Measurements from ENCODE around the gene MIPEP.

Gene MIPEP

GRCh38 chr13:23752111-23753001 lies 136.8 kb downstream of the MIPEP start:
- H3K56ac ChIP-seq (ENCODE audit: low read length) = no peak overlapping the region
- WGBS (ENCODE audit: extremely low coverage, insufficient coverage, low lambda C conversion rate) = no CpG with 5 or more reads among the region's 1 CpG
- H2AK5ac ChIP-seq (ENCODE audit: low read length) = no peak overlapping the region

GRCh38 chr13:23751195-23751594 lies 138.0 kb downstream of the MIPEP start:
- Histone ChIP-seq H3K36me3 (ENCODE audit: control insufficient read depth, insufficient read depth, low read length) (no peaks in the 10 kb centered on the region), H2AK5ac (ENCODE audit: low read length) (no peak overlapping the region), H3K27me3 (ENCODE audit: insufficient read depth, low read length, poor library complexity) (no peaks in the 10 kb centered on the region), H3K23ac (ENCODE audit: low read length) (no peak overlapping the region), H2BK5ac (ENCODE audit: low read length) (no peak overlapping the region), H3K79me2 (ENCODE audit: control insufficient read depth, insufficient read depth, low read length) (no peaks in the 10 kb centered on the region), H3K18ac (ENCODE audit: low read length) (no peak overlapping the region), H3K79me1 (ENCODE audit: low read length) (no peaks in the 10 kb centered on the region), H2BK15ac (replicated peaks; ENCODE audit: low read depth) (no peak overlapping the region), H3K4me3 (ENCODE audit: low read length) (no peak overlapping the region), H4K5ac (ENCODE audit: low read length) (no peak overlapping the region), H2BK120ac (ENCODE audit: low read depth, low read length) (no peak overlapping the region), H3K4ac (ENCODE audit: low read depth, low read length) (no peak overlapping the region), H3K9ac (ENCODE audit: low read length) (no peak overlapping the region), H3K4me1 (ENCODE audit: control insufficient read depth, low read depth, low read length) (peaks cover 2% of the 10 kb centered on the region), H3K4me2 (ENCODE audit: low read length) (no peak overlapping the region), H4K8ac (ENCODE audit: low read depth, low read length) (no peak overlapping the region), H3K56ac (ENCODE audit: low read length) (no peak overlapping the region), H3K27ac (ENCODE audit: low read depth, low read length) (no peak overlapping the region)
- DNase-seq = no peak
- no CpG with 5 or more reads among the region's 5 CpGs for WGBS (ENCODE audit: extremely low coverage, insufficient coverage, low lambda C conversion rate)

More at GRCh38 chr13:23752111-23753001, 136.8 kb downstream of the MIPEP start:
- H3K79me1 ChIP-seq (ENCODE audit: low read length) = no peaks in the 10 kb centered on the region
- H3K27me3 ChIP-seq (ENCODE audit: insufficient read depth, low read length, poor library complexity) = no peaks in the 10 kb centered on the region
- H3K23ac ChIP-seq (ENCODE audit: low read length) = no peak overlapping the region
- no peak for DNase-seq
- no peak overlapping the region for H3K4ac ChIP-seq (ENCODE audit: low read depth, low read length)
- H2BK15ac ChIP-seq (replicated peaks; ENCODE audit: low read depth) = no peak overlapping the region
- no peak overlapping the region for H3K9ac ChIP-seq (ENCODE audit: low read length)
- no peak overlapping the region for H2BK120ac ChIP-seq (ENCODE audit: low read depth, low read length)
- H4K8ac ChIP-seq (ENCODE audit: low read depth, low read length) = no peak overlapping the region
- H3K79me2 ChIP-seq (ENCODE audit: control insufficient read depth, insufficient read depth, low read length) = no peaks in the 10 kb centered on the region
- no peak overlapping the region for H2BK5ac ChIP-seq (ENCODE audit: low read length)
- H3K36me3 ChIP-seq (ENCODE audit: control insufficient read depth, insufficient read depth, low read length) = no peaks in the 10 kb centered on the region
- H3K4me2 ChIP-seq (ENCODE audit: low read length) = no peak overlapping the region
- peaks cover 2% of the 10 kb centered on the region for H3K4me1 ChIP-seq (ENCODE audit: control insufficient read depth, low read depth, low read length)
- no peak overlapping the region for H3K18ac ChIP-seq (ENCODE audit: low read length)
- no peak overlapping the region for H3K4me3 ChIP-seq (ENCODE audit: low read length)
- no peak overlapping the region for H3K27ac ChIP-seq (ENCODE audit: low read depth, low read length)
- no peak overlapping the region for H4K5ac ChIP-seq (ENCODE audit: low read length)

- no peak overlapping the region for H3K56ac ChIP-seq (ENCODE audit: low read length)
- no peak overlapping the region for H2AK5ac ChIP-seq (ENCODE audit: low read length)
- H3K27me3 ChIP-seq (ENCODE audit: insufficient read depth, low read length, poor library complexity) = no peaks in the 10 kb centered on the region
- peaks cover 2% of the 10 kb centered on the region for H3K4me1 ChIP-seq (ENCODE audit: control insufficient read depth, low read depth, low read length)
- no peak overlapping the region for H4K5ac ChIP-seq (ENCODE audit: low read length)
- H3K23ac ChIP-seq (ENCODE audit: low read length) = no peak overlapping the region
- H3K36me3 ChIP-seq (ENCODE audit: control insufficient read depth, insufficient read depth, low read length) = no peaks in the 10 kb centered on the region
- no peak overlapping the region for H3K4me2 ChIP-seq (ENCODE audit: low read length)
- no peak overlapping the region for H2BK15ac ChIP-seq (replicated peaks; ENCODE audit: low read depth)
- no peak for DNase-seq
- H2BK120ac ChIP-seq (ENCODE audit: low read depth, low read length) = no peak overlapping the region
- H3K9ac ChIP-seq (ENCODE audit: low read length) = no peak overlapping the region
- no peak overlapping the region for H3K4ac ChIP-seq (ENCODE audit: low read depth, low read length)
- no peaks in the 10 kb centered on the region for H3K79me1 ChIP-seq (ENCODE audit: low read length)
- no peak overlapping the region for H3K4me3 ChIP-seq (ENCODE audit: low read length)
- H2BK5ac ChIP-seq (ENCODE audit: low read length) = no peak overlapping the region
- WGBS (ENCODE audit: extremely low coverage, insufficient coverage, low lambda C conversion rate) = no CpG with 5 or more reads among the region's 8 CpGs
- H3K27ac ChIP-seq (ENCODE audit: low read depth, low read length) = no peak overlapping the region
- no peak overlapping the region for H4K8ac ChIP-seq (ENCODE audit: low read depth, low read length)
- H3K18ac ChIP-seq (ENCODE audit: low read length) = no peak overlapping the region
- H3K79me2 ChIP-seq (ENCODE audit: control insufficient read depth, insufficient read depth, low read length) = no peaks in the 10 kb centered on the region
Observed at GRCh38 chr13:23750383-23751121, 138.6 kb downstream of the MIPEP start.

DNA sequence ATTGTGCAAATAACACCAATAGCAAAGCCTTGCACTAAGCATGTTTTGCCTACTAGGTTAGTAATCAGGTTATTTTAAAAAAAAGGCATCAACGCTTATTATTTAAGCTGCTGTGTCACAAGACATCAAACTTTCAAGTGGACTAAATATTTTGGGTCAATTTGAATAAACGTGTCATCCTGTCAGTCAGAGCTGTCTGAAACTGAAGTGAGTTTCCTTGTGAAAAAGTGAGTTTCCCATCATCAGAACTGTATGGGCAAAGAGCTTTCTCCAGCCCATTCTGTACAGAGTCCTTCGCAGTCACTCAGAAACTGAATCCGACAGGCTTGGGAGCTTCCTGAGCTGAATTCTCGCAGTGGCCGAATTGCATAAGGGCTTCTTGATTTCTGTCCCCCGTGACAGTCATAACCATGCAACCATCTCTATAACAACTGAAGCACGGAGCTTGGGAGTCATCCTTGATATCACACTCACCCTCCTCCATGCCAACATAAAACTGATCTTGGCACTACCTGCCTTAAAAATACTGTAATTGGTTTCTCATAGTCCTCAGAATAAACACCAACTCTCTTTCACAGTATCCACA lies 139.8 kb downstream of the MIPEP start:
- H3K9ac ChIP-seq (ENCODE audit: low read length) = no peak overlapping the region
- no peak for DNase-seq
- H3K79me2 ChIP-seq (ENCODE audit: control insufficient read depth, insufficient read depth, low read length) = no peaks in the 10 kb centered on the region
- H2BK15ac ChIP-seq (replicated peaks; ENCODE audit: low read depth) = no peak overlapping the region
- H4K8ac ChIP-seq (ENCODE audit: low read depth, low read length) = no peak overlapping the region
- no peak overlapping the region for H3K4me3 ChIP-seq (ENCODE audit: low read length)
- no peak overlapping the region for H3K56ac ChIP-seq (ENCODE audit: low read length)
- no peak overlapping the region for H3K4me2 ChIP-seq (ENCODE audit: low read length)
- no peak overlapping the region for H3K4ac ChIP-seq (ENCODE audit: low read depth, low read length)
- H4K5ac ChIP-seq (ENCODE audit: low read length) = no peak overlapping the region
- no CpG with 5 or more reads among the region's 8 CpGs for WGBS (ENCODE audit: extremely low coverage, insufficient coverage, low lambda C conversion rate)
- H3K18ac ChIP-seq (ENCODE audit: low read length) = no peak overlapping the region
- no peak overlapping the region for H2BK5ac ChIP-seq (ENCODE audit: low read length)
- H3K4me1 ChIP-seq (ENCODE audit: control insufficient read depth, low read depth, low read length) = peaks cover 2% of the 10 kb centered on the region
- H2AK5ac ChIP-seq (ENCODE audit: low read length) = no peak overlapping the region
- no peaks in the 10 kb centered on the region for H3K36me3 ChIP-seq (ENCODE audit: control insufficient read depth, insufficient read depth, low read length)
- H3K79me1 ChIP-seq (ENCODE audit: low read length) = no peaks in the 10 kb centered on the region
- H2BK120ac ChIP-seq (ENCODE audit: low read depth, low read length) = no peak overlapping the region
- H3K27ac ChIP-seq (ENCODE audit: low read depth, low read length) = no peak overlapping the region
- no peaks in the 10 kb centered on the region for H3K27me3 ChIP-seq (ENCODE audit: insufficient read depth, low read length, poor library complexity)
- no peak overlapping the region for H3K23ac ChIP-seq (ENCODE audit: low read length)

- H3K23ac ChIP-seq (ENCODE audit: low read length) = no peak overlapping the region
- no peak for DNase-seq
- H3K4me1 ChIP-seq (ENCODE audit: control insufficient read depth, low read depth, low read length) = peaks cover 1% of the 10 kb centered on the region
- no peak overlapping the region for H2BK5ac ChIP-seq (ENCODE audit: low read length)
- H3K9ac ChIP-seq (ENCODE audit: low read length) = no peak overlapping the region
- H2BK120ac ChIP-seq (ENCODE audit: low read depth, low read length) = no peak overlapping the region
- no peaks in the 10 kb centered on the region for H3K79me1 ChIP-seq (ENCODE audit: low read length)
- H4K8ac ChIP-seq (ENCODE audit: low read depth, low read length) = no peak overlapping the region
- no peak overlapping the region for H3K56ac ChIP-seq (ENCODE audit: low read length)
- H3K79me2 ChIP-seq (ENCODE audit: control insufficient read depth, insufficient read depth, low read length) = no peaks in the 10 kb centered on the region
- H2AK5ac ChIP-seq (ENCODE audit: low read length) = no peak overlapping the region
- H3K36me3 ChIP-seq (ENCODE audit: control insufficient read depth, insufficient read depth, low read length) = no peaks in the 10 kb centered on the region
- H3K27me3 ChIP-seq (ENCODE audit: insufficient read depth, low read length, poor library complexity) = no peaks in the 10 kb centered on the region
- H4K5ac ChIP-seq (ENCODE audit: low read length) = no peak overlapping the region
- no peak overlapping the region for H2BK15ac ChIP-seq (replicated peaks; ENCODE audit: low read depth)
- no peak overlapping the region for H3K4ac ChIP-seq (ENCODE audit: low read depth, low read length)
- H3K4me3 ChIP-seq (ENCODE audit: low read length) = no peak overlapping the region
- H3K18ac ChIP-seq (ENCODE audit: low read length) = no peak overlapping the region
- no peak overlapping the region for H3K4me2 ChIP-seq (ENCODE audit: low read length)
- no peak overlapping the region for H3K27ac ChIP-seq (ENCODE audit: low read depth, low read length)
- no CpG with 5 or more reads among the region's 7 CpGs for WGBS (ENCODE audit: extremely low coverage, insufficient coverage, low lambda C conversion rate)
Observed at GRCh38 chr13:23748109-23748990, 140.8 kb downstream of the MIPEP start.
